Panc1 (cell line): ENCODE measurements around the gene ANKRD10. TPM values are rescaled to one million over a fixed set of nuclear protein-coding genes. Genes with fewer than 3 reads are reported as not detected.

Source experiments
- ATAC-seq: fragments of 200-7000 bp; cut with Tn5 transposase; 2 replicates; pipeline ENCODE4 v1.9.1; 2020; ENCODE audit warnings: mild to moderate bottlenecking, moderate library complexity
- BruUV-seq: library from RNA; stranded (reverse); fragments of 400-500 nt; replicated peaks from 2 replicates; lab custom pipeline; 2021; lab: Mats Ljungman, UMichigan
- CTCF ChIA-PET: fragments of 300-600 bp; sonication (Branson Sonifier 250); formaldehyde crosslinking; loops from one replicate; lab custom pipeline; 2022; ENCODE audit warnings: antibody characterized with exemption; lab: Charles Lee
- POLR2A ChIA-PET: fragments of 300-600 bp; sonication (Branson Sonifier 250); formaldehyde crosslinking; loops from one replicate; lab custom pipeline; 2022; ENCODE audit warnings: antibody characterized with exemption; lab: Charles Lee
- DNase-seq: peaks from one replicate; pipeline ENCODE4 v3.0.0-alpha.2; 2010; ENCODE audit warnings: low read depth, low spot score
- H3K27ac ChIP-seq: 2 replicates; pipeline ENCODE4 v1.5.1; 2011; ENCODE audit warnings: mild to moderate bottlenecking, low read length, inconsistent platforms
- H3K27me3 ChIP-seq: fragments of 200-500 bp; sonication (Bioruptor generic); 2 replicates; pipeline ENCODE4 v1.6.0; 2014; ENCODE audit warnings: low read length, inconsistent platforms; ENCODE audit not compliant: control insufficient read depth, insufficient read depth
- H3K36me3 ChIP-seq: fragments of 200-500 bp; sonication (Bioruptor generic); 2 replicates; pipeline ENCODE4 v1.5.1; 2014; ENCODE audit warnings: inconsistent platforms, mild to moderate bottlenecking, low read length, moderate library complexity; ENCODE audit not compliant: control insufficient read depth, insufficient read depth
- H3K4me1 ChIP-seq: 2 replicates; pipeline ENCODE4 v1.5.1; 2011; ENCODE audit warnings: inconsistent platforms, mild to moderate bottlenecking, low read length, moderate library complexity; ENCODE audit not compliant: control insufficient read depth, insufficient read depth
- H3K4me3 ChIP-seq, 2 experiments: 2 replicates each; pipeline ENCODE4 v1.5.1; 2011 to 2012; ENCODE audit warnings: low read depth in 2 of 2, low read length in 2 of 2, mild to moderate bottlenecking in 2 of 2, inconsistent platforms in 1 of 2, moderate library complexity in 1 of 2
- H3K9me3 ChIP-seq: fragments of 200-500 bp; sonication (Bioruptor generic); 2 replicates; pipeline ENCODE4 v1.5.1; 2014; ENCODE audit warnings: low read depth, mild to moderate bottlenecking, inconsistent platforms, low read length, moderate library complexity; ENCODE audit not compliant: control insufficient read depth, insufficient read depth
- POLR2AphosphoS5 ChIP-seq: IDR thresholded peaks from 2 replicates; pipeline ENCODE4 v1.6.1; 2012; ENCODE audit warnings: mild to moderate bottlenecking, low read depth, low read length, moderate library complexity
- SIN3A ChIP-seq: IDR thresholded peaks from 2 replicates; pipeline ENCODE4 v1.6.1; 2012; ENCODE audit warnings: low read depth, mild to moderate bottlenecking, low read length, moderate library complexity, borderline replicate concordance; ENCODE audit not compliant: insufficient read depth
- TCF7L2 ChIP-seq: IDR thresholded peaks from 2 replicates; pipeline ENCODE4 v1.6.1; 2011; ENCODE audit warnings: mild to moderate bottlenecking, low read depth, low read length, inconsistent platforms
- in situ Hi-C: cut with HindIII; loops from 2 replicates; pipeline ENCODE4 v1.10.0; 2016; ENCODE audit warnings: low sequenced_read_pairs, low pct_unique_long_range_greater_than_20kb
- intact Hi-C: fragments of 100-400 bp; cut with micrococcal nuclease; formaldehyde crosslinking; loops from one replicate; pipeline ENCODE4 v1.10.0; 2022; ENCODE audit not compliant: unreplicated experiment
- total RNA-seq: library from RNA; stranded (reverse); gene quantifications from one replicate; pipeline ENCODE4 v1.2.1, GENCODE V29; 2021; ENCODE audit not compliant: unreplicated experiment
- TF ChIP-seq, protein P1 (sequence below): fragments of 450-650 bp; IDR thresholded peaks from 2 replicates; pipeline ENCODE4 v1.5.1; 2017; ENCODE audit warnings: mild to moderate bottlenecking
- TF ChIP-seq, protein P2 (sequence below), 2 experiments: IDR thresholded peaks; 2 replicates each; pipeline ENCODE4 v1.6.1; 2011 to 2012; ENCODE audit warnings: low read depth in 2 of 2, control low read depth in 1 of 2, low read length in 1 of 2, mild to moderate bottlenecking in 1 of 2, moderate library complexity in 1 of 2; ENCODE audit not compliant: insufficient read depth in 1 of 2

Gene ANKRD10
- total RNA-seq, 1 experiment from 2014 or later, result 76.8 TPM

DNA sequence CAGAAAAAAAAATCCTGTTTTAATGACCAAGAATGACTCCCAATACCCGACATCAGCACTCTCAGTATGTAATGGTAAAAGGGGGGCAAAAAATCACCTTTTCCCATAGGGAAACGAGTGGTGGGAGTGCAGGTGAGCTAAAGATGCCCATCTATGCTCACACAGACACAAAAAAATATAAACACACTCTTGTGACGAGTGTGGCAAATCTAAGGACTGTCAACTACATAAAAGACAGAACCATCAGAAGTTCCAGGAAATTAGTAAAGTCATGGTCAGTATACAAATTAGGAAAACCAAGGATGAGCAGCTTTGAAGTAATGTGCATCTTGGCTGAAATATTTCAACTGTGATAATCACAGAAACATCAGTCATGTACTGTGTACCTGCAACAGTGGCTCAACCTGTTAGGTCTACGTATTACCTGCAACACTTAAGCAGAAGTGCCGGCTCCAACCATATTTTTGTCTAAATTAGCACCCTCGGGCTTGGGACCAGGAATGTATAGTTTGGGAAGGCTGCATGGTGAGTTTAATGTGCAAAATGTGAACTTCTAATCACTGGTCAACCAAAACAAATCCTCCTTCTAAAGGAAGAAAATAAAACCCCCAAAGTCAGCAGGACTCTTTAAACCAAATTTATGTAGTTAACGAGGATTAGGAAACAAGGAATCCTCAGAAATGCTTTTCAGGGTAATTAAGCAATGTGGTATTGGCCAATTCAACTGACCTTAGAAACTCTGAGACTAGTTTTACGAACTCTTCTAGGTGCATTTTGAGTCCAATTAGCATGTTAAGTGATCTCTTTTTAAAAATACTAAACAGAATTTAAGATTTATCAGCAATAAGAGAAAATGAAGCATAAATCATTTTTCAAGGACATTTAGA is 24.3 kb downstream of the ANKRD10 start:
- Histone ChIP-seq H3K27me3 (no peaks in the 10 kb centered on the region), H3K4me1 (no peaks in the 10 kb centered on the region), H3K9me3 (no peaks in the 10 kb centered on the region), H3K4me3 (no peak overlapping the region), H3K36me3 (no peaks in the 10 kb centered on the region; the same call in none of the 2 replicates), H3K27ac (no peak overlapping the region)
- intact Hi-C loops (no loop called here), in situ Hi-C loops (no loop called here)
- TF ChIP-seq, protein P1, sequence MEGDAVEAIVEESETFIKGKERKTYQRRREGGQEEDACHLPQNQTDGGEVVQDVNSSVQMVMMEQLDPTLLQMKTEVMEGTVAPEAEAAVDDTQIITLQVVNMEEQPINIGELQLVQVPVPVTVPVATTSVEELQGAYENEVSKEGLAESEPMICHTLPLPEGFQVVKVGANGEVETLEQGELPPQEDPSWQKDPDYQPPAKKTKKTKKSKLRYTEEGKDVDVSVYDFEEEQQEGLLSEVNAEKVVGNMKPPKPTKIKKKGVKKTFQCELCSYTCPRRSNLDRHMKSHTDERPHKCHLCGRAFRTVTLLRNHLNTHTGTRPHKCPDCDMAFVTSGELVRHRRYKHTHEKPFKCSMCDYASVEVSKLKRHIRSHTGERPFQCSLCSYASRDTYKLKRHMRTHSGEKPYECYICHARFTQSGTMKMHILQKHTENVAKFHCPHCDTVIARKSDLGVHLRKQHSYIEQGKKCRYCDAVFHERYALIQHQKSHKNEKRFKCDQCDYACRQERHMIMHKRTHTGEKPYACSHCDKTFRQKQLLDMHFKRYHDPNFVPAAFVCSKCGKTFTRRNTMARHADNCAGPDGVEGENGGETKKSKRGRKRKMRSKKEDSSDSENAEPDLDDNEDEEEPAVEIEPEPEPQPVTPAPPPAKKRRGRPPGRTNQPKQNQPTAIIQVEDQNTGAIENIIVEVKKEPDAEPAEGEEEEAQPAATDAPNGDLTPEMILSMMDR, result no peak
- TF ChIP-seq SIN3A (no peak), POLR2AphosphoS5 (no peak), TCF7L2 (no peak)
- TF ChIP-seq, protein P2, sequence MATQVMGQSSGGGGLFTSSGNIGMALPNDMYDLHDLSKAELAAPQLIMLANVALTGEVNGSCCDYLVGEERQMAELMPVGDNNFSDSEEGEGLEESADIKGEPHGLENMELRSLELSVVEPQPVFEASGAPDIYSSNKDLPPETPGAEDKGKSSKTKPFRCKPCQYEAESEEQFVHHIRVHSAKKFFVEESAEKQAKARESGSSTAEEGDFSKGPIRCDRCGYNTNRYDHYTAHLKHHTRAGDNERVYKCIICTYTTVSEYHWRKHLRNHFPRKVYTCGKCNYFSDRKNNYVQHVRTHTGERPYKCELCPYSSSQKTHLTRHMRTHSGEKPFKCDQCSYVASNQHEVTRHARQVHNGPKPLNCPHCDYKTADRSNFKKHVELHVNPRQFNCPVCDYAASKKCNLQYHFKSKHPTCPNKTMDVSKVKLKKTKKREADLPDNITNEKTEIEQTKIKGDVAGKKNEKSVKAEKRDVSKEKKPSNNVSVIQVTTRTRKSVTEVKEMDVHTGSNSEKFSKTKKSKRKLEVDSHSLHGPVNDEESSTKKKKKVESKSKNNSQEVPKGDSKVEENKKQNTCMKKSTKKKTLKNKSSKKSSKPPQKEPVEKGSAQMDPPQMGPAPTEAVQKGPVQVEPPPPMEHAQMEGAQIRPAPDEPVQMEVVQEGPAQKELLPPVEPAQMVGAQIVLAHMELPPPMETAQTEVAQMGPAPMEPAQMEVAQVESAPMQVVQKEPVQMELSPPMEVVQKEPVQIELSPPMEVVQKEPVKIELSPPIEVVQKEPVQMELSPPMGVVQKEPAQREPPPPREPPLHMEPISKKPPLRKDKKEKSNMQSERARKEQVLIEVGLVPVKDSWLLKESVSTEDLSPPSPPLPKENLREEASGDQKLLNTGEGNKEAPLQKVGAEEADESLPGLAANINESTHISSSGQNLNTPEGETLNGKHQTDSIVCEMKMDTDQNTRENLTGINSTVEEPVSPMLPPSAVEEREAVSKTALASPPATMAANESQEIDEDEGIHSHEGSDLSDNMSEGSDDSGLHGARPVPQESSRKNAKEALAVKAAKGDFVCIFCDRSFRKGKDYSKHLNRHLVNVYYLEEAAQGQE (IDR thresholded peaks at IDR 0.05; ENCODE audit: insufficient read depth in 1 of 2, low read depth in 2 of 2, low read length in 1 of 2), result no peak
- ChIA-PET POLR2A (no interaction called here), CTCF (no interaction called here)
- ATAC-seq, result no peak
- DNase-seq, result no peak
- no TSS peak for BruUV-seq

DNA sequence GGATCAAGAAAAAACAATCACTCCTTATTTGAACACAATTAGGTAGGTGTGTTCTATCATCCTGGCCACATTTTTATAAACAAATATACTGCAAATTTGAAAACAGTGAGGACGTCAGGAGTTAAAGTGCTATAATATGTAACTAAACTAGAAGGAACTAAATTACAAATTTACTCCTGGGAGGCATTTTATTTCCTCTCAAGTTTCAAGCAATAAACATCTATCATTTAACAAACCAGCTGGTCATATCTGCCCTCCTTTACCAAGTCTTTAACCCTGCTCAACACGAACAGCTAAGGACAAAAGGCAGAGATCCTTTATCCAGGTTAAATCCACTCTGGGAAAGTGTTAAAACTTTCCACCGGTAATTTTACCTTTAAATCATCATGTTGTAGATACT is 26.5 kb downstream of the ANKRD10 start:
- TF ChIP-seq SIN3A, result no peak
- TF ChIP-seq, protein P2 (IDR thresholded peaks at IDR 0.05; ENCODE audit: insufficient read depth in 1 of 2, low read depth in 2 of 2, low read length in 1 of 2), result no peak
- TF ChIP-seq TCF7L2, result no peak
- TF ChIP-seq, protein P1, result no peak
- no peak for TF ChIP-seq POLR2AphosphoS5
- no peaks in the 10 kb centered on the region for H3K9me3 ChIP-seq
- H3K36me3 ChIP-seq, result no peaks in the 10 kb centered on the region; the same call in none of the 2 replicates
- BruUV-seq, result no TSS peak
- H3K27me3 ChIP-seq, result no peaks in the 10 kb centered on the region
- no peak for ATAC-seq
- intact Hi-C loops, result no loop called here
- no peak for DNase-seq
- in situ Hi-C loops, result no loop called here
- no peak overlapping the region for H3K4me3 ChIP-seq
- no peaks in the 10 kb centered on the region for H3K4me1 ChIP-seq
- H3K27ac ChIP-seq, result no peak overlapping the region
- CTCF ChIA-PET, result no interaction called here
- POLR2A ChIA-PET, result interaction anchor here (0.6 kb wide), 1 partner anchor 12 kb away, joined by 4 read pairs; no protein-coding TSS in a partner anchor
